ENCODE results near the gene OGG1. TPM values are rescaled to one million over a fixed set of nuclear protein-coding genes. Genes with fewer than 3 reads are reported as not detected.

Gene OGG1
- total RNA-seq (20.7 TPM), polyA plus RNA-seq (16.6 TPM)
- long read RNA-seq, donor 1, full-length matches to known transcripts = 1 of 1 reads
- long read RNA-seq, donor 1, partial matches to known transcripts = 0 of 1 reads
- long read RNA-seq, donor 1, other reads (novel, unspliced or antisense) = 0 of 1 reads
- long read RNA-seq, donor 2, full-length matches to known transcripts = 37 of 45 reads
- long read RNA-seq, donor 2, partial matches to known transcripts = 0 of 45 reads
- long read RNA-seq, donor 2, other reads (novel, unspliced or antisense) = 8 of 45 reads
- long read RNA-seq, donor 3, full-length matches to known transcripts = 41 of 53 reads
- long read RNA-seq, donor 3, partial matches to known transcripts = 12 of 53 reads
- long read RNA-seq, donor 3, other reads (novel, unspliced or antisense) = 0 of 53 reads
- long read RNA-seq, donor 4, full-length matches to known transcripts = 18 of 18 reads
- long read RNA-seq, donor 4, partial matches to known transcripts = 0 of 18 reads
- long read RNA-seq, donor 4, other reads (novel, unspliced or antisense) = 0 of 18 reads
- long read RNA-seq, donor 5, full-length matches to known transcripts = 38 of 62 reads
- long read RNA-seq, donor 5, partial matches to known transcripts = 12 of 62 reads
- long read RNA-seq, donor 5, other reads (novel, unspliced or antisense) = 12 of 62 reads
- long read RNA-seq, donor 6, full-length matches to known transcripts = 16 of 16 reads
- long read RNA-seq, donor 6, partial matches to known transcripts = 0 of 16 reads
- long read RNA-seq, donor 6, other reads (novel, unspliced or antisense) = 0 of 16 reads
- long read RNA-seq, donor 7, full-length matches to known transcripts = 17 of 17 reads
- long read RNA-seq, donor 7, partial matches to known transcripts = 0 of 17 reads
- long read RNA-seq, donor 7, other reads (novel, unspliced or antisense) = 0 of 17 reads
- long read RNA-seq, donor 8, full-length matches to known transcripts = 10 of 16 reads
- long read RNA-seq, donor 8, partial matches to known transcripts = 0 of 16 reads
- long read RNA-seq, donor 8, other reads (novel, unspliced or antisense) = 6 of 16 reads
- long read RNA-seq, donor 9, full-length matches to known transcripts = 17 of 17 reads
- long read RNA-seq, donor 9, partial matches to known transcripts = 0 of 17 reads
- long read RNA-seq, donor 9, other reads (novel, unspliced or antisense) = 0 of 17 reads
- long read RNA-seq, donor 10, full-length matches to known transcripts = 14 of 19 reads
- long read RNA-seq, donor 10, partial matches to known transcripts = 5 of 19 reads
- long read RNA-seq, donor 10, other reads (novel, unspliced or antisense) = 0 of 19 reads

DNA sequence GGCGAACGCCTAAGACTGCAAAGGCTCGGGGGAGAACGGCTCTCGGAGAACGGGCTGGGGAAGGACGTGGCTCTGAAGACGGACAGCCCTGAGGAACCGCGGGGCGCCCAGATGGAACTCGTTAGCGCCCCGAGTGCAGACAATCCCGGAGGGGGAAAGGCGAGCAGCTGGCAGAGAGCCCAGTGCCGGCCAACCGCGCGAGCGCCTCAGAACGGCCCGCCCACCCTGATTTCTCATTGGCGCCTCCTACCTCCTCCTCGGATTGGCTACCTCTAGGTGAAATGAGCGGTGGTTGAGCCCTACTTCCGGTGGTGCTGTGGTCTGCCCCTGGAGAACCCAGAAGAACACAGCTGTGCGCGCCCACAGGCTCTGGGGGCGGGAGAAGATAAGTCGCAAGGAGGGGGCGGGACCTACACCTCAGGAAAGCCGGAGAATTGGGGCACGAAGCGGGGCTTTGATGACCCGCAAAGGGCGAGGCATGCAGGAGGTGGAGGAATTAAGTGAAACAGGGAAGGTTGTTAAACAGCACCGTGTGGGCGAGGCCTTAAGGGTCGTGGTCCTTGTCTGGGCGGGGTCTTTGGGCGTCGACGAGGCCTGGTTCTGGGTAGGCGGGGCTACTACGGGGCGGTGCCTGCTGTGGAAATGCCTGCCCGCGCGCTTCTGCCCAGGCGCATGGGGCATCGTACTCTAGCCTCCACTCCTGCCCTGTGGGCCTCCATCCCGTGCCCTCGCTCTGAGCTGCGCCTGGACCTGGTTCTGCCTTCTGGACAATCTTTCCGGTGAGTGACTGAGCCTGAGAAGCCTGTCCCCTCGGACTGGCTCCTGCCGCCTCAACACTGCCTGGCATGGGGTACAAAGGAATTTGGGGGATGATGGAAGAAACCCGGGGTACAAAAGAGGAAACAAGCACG, at the start of gene OGG1:
Gene OGG1, plus strand, starts transcription at position 308 of the 911 bp plus-strand sequence. Its CDS starts 335 bp downstream, at position 643.
- Histone ChIP-seq H3K4me1 (ENCODE audit: control insufficient read depth in 2 of 2, insufficient read depth in 2 of 2, low read length in 2 of 2) (peaks cover 21 to 28% of the 10 kb centered on the region in 2 donors), H3K27ac (ENCODE audit: low read depth in 1 of 2, low read length in 1 of 2) (peak within 1 kb of the TSS; percentile 86 to 94), H3K4me3 (ENCODE audit: low read length in 2 of 2) (peak within 1 kb of the TSS; percentile 63 to 68), H3K9me3 (ENCODE audit: control insufficient read depth in 2 of 2, insufficient read depth in 1 of 2, low read length in 1 of 2) (no peaks in the 10 kb centered on the region), H3K36me3 (ENCODE audit: control insufficient read depth in 2 of 2, insufficient read depth in 2 of 2, low read length in 1 of 2) (peaks cover 46 to 61% of the 10 kb centered on the region in 2 donors), H3K27me3 (ENCODE audit: control insufficient read depth in 2 of 2, insufficient read depth in 1 of 2, low read length in 1 of 2) (no peaks in the 10 kb centered on the region)
- DNase-seq (ENCODE audit: low read depth in 6 of 9, low spot score in 9 of 9) = peak; percentile 93 to 99 (median 97)
- under 1% methylated on average over 60 of the region's 60 CpGs for WGBS

- peaks cover 44 to 47% of the 10 kb centered on the region in 2 donors for H3K36me3 ChIP-seq (ENCODE audit: control insufficient read depth in 2 of 2, insufficient read depth in 2 of 2, low read length in 1 of 2)
- WGBS = 96% methylated on average over 2 of the region's 2 CpGs
Measured at GRCh38 chr3:9700536-9700935, 49.2 kb upstream of the OGG1 start.

DNA sequence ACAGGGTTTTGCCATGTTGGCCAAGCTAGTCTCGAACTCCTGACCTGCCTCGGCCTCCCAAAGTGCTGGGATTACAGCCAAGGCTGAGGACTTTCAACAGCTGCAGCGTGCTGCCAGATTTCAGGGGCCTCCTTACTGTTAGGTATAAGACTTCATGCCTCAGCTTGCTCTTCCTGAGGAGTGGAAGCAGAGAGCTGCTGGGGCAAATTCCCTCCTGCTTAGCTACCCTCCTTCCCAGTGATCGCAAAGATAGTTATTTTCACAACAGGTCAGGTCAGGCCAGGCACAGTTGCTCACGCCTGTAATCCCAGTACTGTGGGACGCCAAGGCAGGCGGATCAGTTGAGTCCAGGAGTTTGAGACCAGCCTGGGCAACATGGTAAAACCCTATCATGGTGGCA, 48.7 kb upstream of the OGG1 start:
- no peak overlapping the region for H3K4me3 ChIP-seq (ENCODE audit: low read length in 2 of 2)
- H3K27ac ChIP-seq (ENCODE audit: low read depth in 1 of 2, low read length in 1 of 2) = no peak overlapping the region
- H3K27me3 ChIP-seq (ENCODE audit: control insufficient read depth in 2 of 2, insufficient read depth in 1 of 2, low read length in 1 of 2) = peaks cover 24 to 32% of the 10 kb centered on the region in 2 donors
- H3K9me3 ChIP-seq (ENCODE audit: control insufficient read depth in 2 of 2, insufficient read depth in 1 of 2, low read length in 1 of 2) = no peaks in the 10 kb centered on the region
- H3K36me3 ChIP-seq (ENCODE audit: control insufficient read depth in 2 of 2, insufficient read depth in 2 of 2, low read length in 1 of 2) = peaks cover 39 to 44% of the 10 kb centered on the region in 2 donors
- peaks cover 5 to 8% of the 10 kb centered on the region in 2 donors for H3K4me1 ChIP-seq (ENCODE audit: control insufficient read depth in 2 of 2, insufficient read depth in 2 of 2, low read length in 2 of 2)
- 96% methylated on average over 7 of the region's 7 CpGs for WGBS
- no peak for DNase-seq (ENCODE audit: low read depth in 6 of 9, low spot score in 9 of 9)

More at GRCh38 chr3:9700536-9700935, 49.2 kb upstream of the OGG1 start:
- peaks cover 21 to 27% of the 10 kb centered on the region in 2 donors for H3K27me3 ChIP-seq (ENCODE audit: control insufficient read depth in 2 of 2, insufficient read depth in 1 of 2, low read length in 1 of 2)
- H3K4me3 ChIP-seq (ENCODE audit: low read length in 2 of 2) = no peak overlapping the region
- no peak for DNase-seq (ENCODE audit: low read depth in 6 of 9, low spot score in 9 of 9)
- no peak overlapping the region for H3K27ac ChIP-seq (ENCODE audit: low read depth in 1 of 2, low read length in 1 of 2)
- H3K4me1 ChIP-seq (ENCODE audit: control insufficient read depth in 2 of 2, insufficient read depth in 2 of 2, low read length in 2 of 2) = peaks cover 5 to 8% of the 10 kb centered on the region in 2 donors
- H3K9me3 ChIP-seq (ENCODE audit: control insufficient read depth in 2 of 2, insufficient read depth in 1 of 2, low read length in 1 of 2) = no peaks in the 10 kb centered on the region

DNA sequence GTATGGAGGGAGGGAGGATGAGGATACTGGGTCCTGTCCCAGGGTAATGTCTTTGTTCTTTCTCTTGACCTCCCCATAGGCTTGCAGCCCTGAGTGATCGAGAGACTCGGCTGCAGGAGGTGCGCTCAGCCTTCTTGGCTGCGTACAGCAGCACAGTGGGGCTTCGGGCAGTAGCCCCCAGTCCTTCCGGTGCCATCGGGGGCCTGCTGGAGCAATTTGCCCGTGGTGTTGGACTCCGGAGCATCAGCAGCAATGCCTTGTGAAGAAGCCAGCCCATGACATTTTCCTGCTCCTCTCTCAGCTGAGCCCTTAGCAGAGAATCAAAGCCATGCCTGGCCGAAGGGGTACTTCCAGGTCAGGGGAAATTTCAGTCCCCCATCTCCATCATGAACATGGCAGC, 48.0 kb upstream of the OGG1 start:
- DNase-seq (ENCODE audit: low read depth in 6 of 9, low spot score in 9 of 9) = no peak
- H3K27me3 ChIP-seq (ENCODE audit: control insufficient read depth in 2 of 2, insufficient read depth in 1 of 2, low read length in 1 of 2) = peaks cover 24 to 38% of the 10 kb centered on the region in 2 donors
- H3K4me3 ChIP-seq (ENCODE audit: low read length in 2 of 2) = no peak overlapping the region
- 98% methylated on average over 10 of the region's 10 CpGs for WGBS
- peaks cover 5 to 8% of the 10 kb centered on the region in 2 donors for H3K4me1 ChIP-seq (ENCODE audit: control insufficient read depth in 2 of 2, insufficient read depth in 2 of 2, low read length in 2 of 2)
- peaks cover 36 to 40% of the 10 kb centered on the region in 2 donors for H3K36me3 ChIP-seq (ENCODE audit: control insufficient read depth in 2 of 2, insufficient read depth in 2 of 2, low read length in 1 of 2)
- no peak overlapping the region for H3K27ac ChIP-seq (ENCODE audit: low read depth in 1 of 2, low read length in 1 of 2)
- H3K9me3 ChIP-seq (ENCODE audit: control insufficient read depth in 2 of 2, insufficient read depth in 1 of 2, low read length in 1 of 2) = peaks cover 0 to 2% of the 10 kb centered on the region in 2 donors

DNA sequence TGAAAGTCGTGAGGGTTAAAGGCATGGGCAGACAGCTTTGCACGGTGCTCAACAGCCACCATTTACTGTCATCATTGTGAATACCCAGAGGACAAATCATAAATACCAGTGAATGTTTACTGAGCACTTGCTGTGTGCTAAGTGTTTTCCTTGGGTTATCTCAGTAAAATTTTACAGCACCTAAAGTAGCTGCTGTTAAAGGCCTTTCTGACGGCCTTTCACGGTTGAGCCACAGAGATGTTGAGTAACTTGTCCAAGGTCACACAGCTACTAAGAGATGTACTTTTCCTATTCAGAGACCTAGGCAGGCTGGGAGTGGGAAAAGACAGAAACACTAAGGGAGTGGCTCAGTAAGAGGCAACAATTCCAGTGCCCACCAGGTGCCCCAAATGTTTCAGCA, 46.5 kb upstream of the OGG1 start:
- H3K36me3 ChIP-seq (ENCODE audit: control insufficient read depth in 2 of 2, insufficient read depth in 2 of 2, low read length in 1 of 2) = peaks cover 25 to 26% of the 10 kb centered on the region in 2 donors
- WGBS = 98% methylated on average over 4 of the region's 4 CpGs
- no peak for DNase-seq (ENCODE audit: low read depth in 6 of 9, low spot score in 9 of 9)
- no peak overlapping the region for H3K4me3 ChIP-seq (ENCODE audit: low read length in 2 of 2)
- peaks cover 24 to 42% of the 10 kb centered on the region in 2 donors for H3K27me3 ChIP-seq (ENCODE audit: control insufficient read depth in 2 of 2, insufficient read depth in 1 of 2, low read length in 1 of 2)
- H3K27ac ChIP-seq (ENCODE audit: low read depth in 1 of 2, low read length in 1 of 2) = no peak overlapping the region
- H3K4me1 ChIP-seq (ENCODE audit: control insufficient read depth in 2 of 2, insufficient read depth in 2 of 2, low read length in 2 of 2) = peaks cover 5 to 8% of the 10 kb centered on the region in 2 donors
- peaks cover 0 to 3% of the 10 kb centered on the region in 2 donors for H3K9me3 ChIP-seq (ENCODE audit: control insufficient read depth in 2 of 2, insufficient read depth in 1 of 2, low read length in 1 of 2)

GRCh38 chr3:9703736-9704346, 45.9 kb upstream of the OGG1 start, which contains the start of gene CPNE9:
CPNE9 (plus strand) TSS chr3:9703833; CDS start chr3:9703997, 164 bp downstream.
- Histone ChIP-seq H3K36me3 (ENCODE audit: control insufficient read depth in 2 of 2, insufficient read depth in 2 of 2, low read length in 1 of 2) (peaks cover 21 to 22% of the 10 kb centered on the region in 2 donors), H3K9me3 (ENCODE audit: control insufficient read depth in 2 of 2, insufficient read depth in 1 of 2, low read length in 1 of 2) (peaks cover 0 to 3% of the 10 kb centered on the region in 2 donors), H3K4me1 (ENCODE audit: control insufficient read depth in 2 of 2, insufficient read depth in 2 of 2, low read length in 2 of 2) (peaks cover 5 to 8% of the 10 kb centered on the region in 2 donors), H3K4me3 (ENCODE audit: low read length in 2 of 2) (no peak within 1 kb of the TSS), H3K27me3 (ENCODE audit: control insufficient read depth in 2 of 2, insufficient read depth in 1 of 2, low read length in 1 of 2) (peaks cover 24 to 42% of the 10 kb centered on the region in 2 donors), H3K27ac (ENCODE audit: low read depth in 1 of 2, low read length in 1 of 2) (no peak within 1 kb of the TSS)
- no peak for DNase-seq (ENCODE audit: low read depth in 6 of 9, low spot score in 9 of 9)
- 6% methylated on average over 56 of the region's 56 CpGs for WGBS

DNA sequence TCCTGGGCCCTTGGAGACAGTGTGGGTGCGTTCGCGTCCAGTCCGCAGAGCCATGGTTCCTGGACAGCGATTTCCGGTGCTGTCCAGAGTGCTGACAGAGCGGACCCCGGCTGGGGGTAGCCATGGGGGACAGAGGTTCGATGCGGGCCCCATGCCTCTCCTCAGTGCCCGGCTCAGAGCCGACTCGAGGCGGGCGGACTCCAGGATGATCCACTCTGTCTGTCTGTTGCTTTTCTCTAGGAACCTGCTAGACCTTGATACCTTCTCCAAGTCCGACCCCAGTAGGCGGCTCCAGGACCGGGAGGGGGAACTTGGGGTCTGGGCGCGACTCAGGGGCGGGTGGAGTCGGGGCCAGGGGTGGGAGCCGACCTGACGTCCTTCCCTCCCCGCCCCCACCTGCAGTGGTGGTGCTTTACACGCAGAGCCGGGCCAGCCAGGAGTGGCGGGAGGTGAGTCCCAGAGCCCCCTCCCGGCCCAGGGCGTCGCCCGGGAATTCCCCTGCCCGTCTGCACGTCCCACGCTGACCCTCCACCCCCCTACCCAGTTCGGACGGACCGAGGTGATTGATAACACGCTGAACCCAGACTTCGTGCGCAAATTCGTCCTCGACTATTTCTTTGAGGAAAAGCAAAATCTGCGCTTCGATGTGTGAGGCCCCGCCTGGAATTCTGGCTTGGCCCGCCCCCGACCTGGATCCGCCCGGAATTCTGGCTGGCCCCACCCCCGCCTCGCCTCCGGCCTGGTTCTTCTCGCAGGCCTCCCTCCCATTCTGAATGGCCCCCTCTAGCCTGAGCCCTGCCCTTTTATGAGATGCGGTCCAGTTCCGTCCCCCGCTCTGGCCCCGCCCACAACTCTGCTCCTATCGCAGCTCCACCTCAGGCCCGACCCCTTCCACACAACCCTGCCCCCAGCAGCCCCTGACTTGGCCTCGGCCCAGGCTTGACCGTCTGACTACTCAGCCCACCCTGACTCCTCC, 45.1 kb upstream of the OGG1 start:
- Histone ChIP-seq H3K4me1 (ENCODE audit: control insufficient read depth in 2 of 2, insufficient read depth in 2 of 2, low read length in 2 of 2) (peaks cover 5 to 8% of the 10 kb centered on the region in 2 donors), H3K27me3 (ENCODE audit: control insufficient read depth in 2 of 2, insufficient read depth in 1 of 2, low read length in 1 of 2) (peaks cover 24 to 42% of the 10 kb centered on the region in 2 donors), H3K9me3 (ENCODE audit: control insufficient read depth in 2 of 2, insufficient read depth in 1 of 2, low read length in 1 of 2) (peaks cover 0 to 3% of the 10 kb centered on the region in 2 donors), H3K4me3 (ENCODE audit: low read length in 2 of 2) (no peak overlapping the region), H3K36me3 (ENCODE audit: control insufficient read depth in 2 of 2, insufficient read depth in 2 of 2, low read length in 1 of 2) (peaks cover 18 to 20% of the 10 kb centered on the region in 2 donors), H3K27ac (ENCODE audit: low read depth in 1 of 2, low read length in 1 of 2) (no peak overlapping the region)
- WGBS = 4% methylated on average over 62 of the region's 62 CpGs
- no peak for DNase-seq (ENCODE audit: low read depth in 6 of 9, low spot score in 9 of 9)
